HUES6 (cell line): ENCODE results near the gene BICRA.
"Not testable (repeated sequence)": the region's sequence is repeated elsewhere in the genome, so short reads cannot be mapped to it uniquely, and the experiment has no call there.

Experiments
- H3K27ac ChIP-seq: 2 replicates; pipeline ENCODE4 v1.7.0; 2013; ENCODE audit warnings: low read depth, mild to moderate bottlenecking, low read length, inconsistent platforms
- H3K27me3 ChIP-seq: 2 replicates; pipeline ENCODE4 v1.6.1; 2013; ENCODE audit warnings: low read length; ENCODE audit not compliant: control insufficient read depth, insufficient read depth
- H3K36me3 ChIP-seq: 2 replicates; pipeline ENCODE4 v1.6.1; 2013; ENCODE audit warnings: low read length; ENCODE audit not compliant: control insufficient read depth, insufficient read depth
- H3K4me1 ChIP-seq: 2 replicates; pipeline ENCODE4 v1.6.1; 2013; ENCODE audit warnings: low read length; ENCODE audit not compliant: control insufficient read depth, insufficient read depth
- H3K4me3 ChIP-seq: 2 replicates; pipeline ENCODE4 v1.5.1; 2013; ENCODE audit warnings: low read depth, low read length
- H3K9ac ChIP-seq: one replicate; pipeline ENCODE4 v1.6.1; 2013; ENCODE audit warnings: mild to moderate bottlenecking, low read length
- H3K9me3 ChIP-seq: 2 replicates; pipeline ENCODE4 v1.6.1; 2013; ENCODE audit warnings: low read depth, low read length; ENCODE audit not compliant: control insufficient read depth, insufficient read depth

Gene BICRA

DNA sequence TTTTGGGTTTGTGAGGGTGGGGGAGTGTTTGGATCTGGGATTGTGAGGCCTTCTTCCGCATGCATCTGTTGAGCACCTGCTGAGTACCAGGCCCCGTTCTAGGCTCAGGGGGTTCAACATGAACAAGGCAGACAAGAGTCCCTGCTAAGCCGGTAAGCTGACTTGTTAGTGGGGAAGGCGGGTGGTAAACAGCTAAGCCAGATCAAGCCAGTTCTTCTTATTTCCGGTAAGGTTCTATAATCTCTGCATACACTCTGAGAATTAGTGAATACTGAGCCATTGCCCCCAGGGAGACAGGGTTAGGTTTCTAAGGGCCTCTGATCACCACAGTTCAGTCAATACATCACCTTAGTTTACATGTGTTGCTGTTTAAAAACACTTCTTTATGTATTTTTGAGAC lies 94.4 kb downstream of the BICRA start:
- peaks cover 36% of the 10 kb centered on the region for H3K36me3 ChIP-seq
- H3K27me3 ChIP-seq: no peaks in the 10 kb centered on the region
- H3K9ac ChIP-seq: no peak overlapping the region
- no peak overlapping the region for H3K27ac ChIP-seq
- H3K4me1 ChIP-seq: no peaks in the 10 kb centered on the region
- no peaks in the 10 kb centered on the region for H3K9me3 ChIP-seq
- no peak overlapping the region for H3K4me3 ChIP-seq

DNA sequence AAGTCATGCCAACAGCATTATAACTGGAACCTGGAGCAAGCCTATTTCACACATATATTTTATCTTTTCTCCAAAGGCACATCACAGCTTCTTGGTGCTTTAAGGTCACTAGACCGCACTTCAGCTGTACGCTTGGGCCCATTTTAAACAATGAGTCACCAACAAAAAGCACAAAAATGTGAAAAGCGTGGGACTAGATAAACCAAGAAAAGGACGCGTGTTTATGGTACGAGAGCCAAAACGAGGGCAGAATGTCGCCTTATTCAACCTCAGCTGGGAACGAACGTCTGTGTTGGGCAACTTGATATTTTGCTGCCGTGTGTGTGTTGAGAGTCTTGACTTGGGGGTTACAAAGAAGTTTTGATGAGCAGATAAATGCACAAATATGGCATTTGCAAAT lies 95.1 kb downstream of the BICRA start:
- Histone ChIP-seq H3K9me3 (no peaks in the 10 kb centered on the region), H3K9ac (no peak overlapping the region), H3K36me3 (peaks cover 31% of the 10 kb centered on the region), H3K4me1 (no peaks in the 10 kb centered on the region), H3K4me3 (no peak overlapping the region), H3K27me3 (no peaks in the 10 kb centered on the region), H3K27ac (no peak overlapping the region)

- no peak overlapping the region for H3K9ac ChIP-seq
- H3K36me3 ChIP-seq: peaks cover 27% of the 10 kb centered on the region
- no peaks in the 10 kb centered on the region for H3K27me3 ChIP-seq
- H3K9me3 ChIP-seq: no peaks in the 10 kb centered on the region
- no peak overlapping the region for H3K27ac ChIP-seq
- no peaks in the 10 kb centered on the region for H3K4me1 ChIP-seq
- no peak overlapping the region for H3K4me3 ChIP-seq
These were observed 95.7 kb downstream of the BICRA start for GRCh38 chr19:47704656-47705055.

GRCh38 chr19:47707135-47707925 lies 98.4 kb downstream of the BICRA start:
- H3K4me1 ChIP-seq: no peaks in the 10 kb centered on the region
- no peaks in the 10 kb centered on the region for H3K9me3 ChIP-seq
- no peak overlapping the region for H3K27ac ChIP-seq
- H3K36me3 ChIP-seq: peaks cover 11% of the 10 kb centered on the region
- H3K4me3 ChIP-seq: no peak overlapping the region
- no peaks in the 10 kb centered on the region for H3K27me3 ChIP-seq
- no peak overlapping the region for H3K9ac ChIP-seq

DNA sequence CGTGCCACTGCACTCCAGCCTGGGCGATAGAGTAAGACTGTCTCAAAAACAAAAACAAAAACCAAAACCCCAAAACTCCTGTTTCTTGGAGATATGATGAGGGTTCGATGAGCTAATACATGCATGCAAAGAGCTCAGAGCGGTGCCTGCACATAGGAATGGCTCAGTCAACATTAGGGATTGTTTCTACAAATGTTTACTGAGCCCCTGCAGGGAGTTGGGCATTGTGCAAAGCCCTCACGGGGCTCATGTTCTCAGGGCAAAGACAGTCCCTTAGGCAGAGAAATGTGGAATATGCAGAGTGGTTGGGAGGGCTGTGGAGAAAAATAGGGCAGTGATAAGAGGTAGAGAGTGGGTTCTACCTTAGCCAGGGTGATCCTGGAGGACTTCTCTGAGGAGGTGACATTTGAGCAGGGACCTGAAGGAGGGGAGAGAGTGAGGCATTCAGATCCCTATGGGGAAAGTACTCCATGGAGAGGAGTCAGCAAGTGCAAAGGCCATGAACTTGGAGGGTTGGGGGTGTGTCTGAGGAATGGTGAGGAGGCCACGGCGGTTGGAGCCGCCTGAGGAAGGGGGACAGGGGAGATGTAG lies 102.8 kb downstream of the BICRA start:
- H3K4me1 ChIP-seq: 0 out of 2 replicates have a peak, but pooled peaks cover 5% of the 10 kb centered on the region
- no peak overlapping the region for H3K9ac ChIP-seq
- H3K9me3 ChIP-seq: peaks cover 8% of the 10 kb centered on the region
- H3K36me3 ChIP-seq: peaks cover 6% of the 10 kb centered on the region; the same call in 1 of the 2 replicates
- H3K27me3 ChIP-seq: no peaks in the 10 kb centered on the region
- H3K27ac ChIP-seq: no peak overlapping the region
- no peak overlapping the region for H3K4me3 ChIP-seq

GRCh38 chr19:47713046-47714021 lies 104.4 kb downstream of the BICRA start, which contains the start of gene EHD2:
EHD2 (plus strand) TSS chr19:47713422; CDS start chr19:47716613, 3,191 bp downstream.
- Histone ChIP-seq H3K4me1 (0 out of 2 replicates have a peak, but pooled peaks cover 5% of the 10 kb centered on the region), H3K27me3 (no peaks in the 10 kb centered on the region), H3K36me3 (peaks cover 12% of the 10 kb centered on the region; the same call in 1 of the 2 replicates), H3K9ac (peak within 1 kb of the TSS; percentile 77), H3K9me3 (peaks cover 8% of the 10 kb centered on the region), H3K4me3 (peak within 1 kb of the TSS; percentile 80), H3K27ac (no peak within 1 kb of the TSS)

- H3K9ac ChIP-seq: no peak overlapping the region
- H3K4me3 ChIP-seq: peak overlapping the region; percentile 80; the same call in 1 of the 2 replicates
- no peaks in the 10 kb centered on the region for H3K27me3 ChIP-seq
- H3K27ac ChIP-seq: no peak overlapping the region
- peaks cover 12% of the 10 kb centered on the region; the same call in 1 of the 2 replicates for H3K36me3 ChIP-seq
- H3K4me1 ChIP-seq: peaks cover 10% of the 10 kb centered on the region; the same call in 1 of the 2 replicates
- H3K9me3 ChIP-seq: peaks cover 8% of the 10 kb centered on the region
These were observed 105.4 kb downstream of the BICRA start for GRCh38 chr19:47714339-47714738.

- not testable (repeated sequence) for H3K27me3 ChIP-seq, H3K9me3 ChIP-seq, H3K9ac ChIP-seq, H3K4me3 ChIP-seq, H3K27ac ChIP-seq
- peaks cover 12% of the 10 kb centered on the region; the same call in 1 of the 2 replicates for H3K36me3 ChIP-seq
- peaks cover 10% of the 10 kb centered on the region; the same call in 1 of the 2 replicates for H3K4me1 ChIP-seq
These were observed 105.9 kb downstream of the BICRA start for GRCh38 chr19:47714855-47715254.

DNA sequence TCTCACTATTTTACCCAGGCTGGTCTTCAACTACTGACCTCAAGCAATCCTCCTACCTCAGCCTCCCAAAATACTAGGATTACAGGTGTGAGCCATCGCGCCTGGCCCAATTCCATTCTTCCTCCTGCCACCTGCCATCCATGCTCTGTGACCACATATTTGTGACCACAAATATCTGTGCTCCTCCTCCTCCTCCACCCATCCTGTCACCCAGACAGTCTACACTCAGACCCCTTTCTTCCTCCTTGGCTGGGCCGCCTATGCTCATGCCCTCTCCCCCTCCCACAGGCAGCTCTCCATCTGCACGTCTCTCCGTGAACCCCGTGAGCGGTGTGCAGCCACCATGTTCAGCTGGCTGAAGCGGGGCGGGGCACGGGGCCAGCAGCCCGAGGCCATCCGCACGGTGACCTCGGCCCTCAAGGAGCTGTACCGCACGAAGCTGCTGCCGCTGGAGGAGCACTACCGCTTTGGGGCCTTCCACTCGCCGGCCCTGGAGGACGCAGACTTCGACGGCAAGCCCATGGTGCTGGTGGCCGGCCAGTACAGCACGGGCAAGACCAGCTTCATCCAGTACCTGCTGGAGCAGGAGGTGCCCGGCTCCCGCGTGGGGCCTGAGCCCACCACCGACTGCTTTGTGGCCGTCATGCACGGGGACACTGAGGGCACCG lies 107.5 kb downstream of the BICRA start:
- Histone ChIP-seq H3K36me3 (peaks cover 12% of the 10 kb centered on the region; the same call in 1 of the 2 replicates), H3K27ac (no peak overlapping the region), H3K4me3 (no peak overlapping the region), H3K9me3 (peaks cover 8% of the 10 kb centered on the region), H3K9ac (no peak overlapping the region), H3K4me1 (peaks cover 10% of the 10 kb centered on the region; the same call in 1 of the 2 replicates), H3K27me3 (no peaks in the 10 kb centered on the region)

GRCh38 chr19:47718415-47719046 lies 109.6 kb downstream of the BICRA start:
- Histone ChIP-seq H3K36me3 (peaks cover 12% of the 10 kb centered on the region; the same call in 1 of the 2 replicates), H3K9ac (peak overlapping the region; percentile 12), H3K27ac (peak overlapping the region; percentile 12; the same call in 1 of the 2 replicates), H3K4me1 (peaks cover 13% of the 10 kb centered on the region; the same call in 1 of the 2 replicates)
- not testable (repeated sequence) for H3K27me3 ChIP-seq, H3K9me3 ChIP-seq, H3K4me3 ChIP-seq
